COLO668 (cell line): ENCODE results near the gene AKT1S1.

Experiments
- DNase-seq: peaks from one replicate; lab custom pipeline; 2025; ENCODE audit not compliant: unreplicated experiment; lab: John Stamatoyannopoulos, UW

The AKT1S1 gene

DNA sequence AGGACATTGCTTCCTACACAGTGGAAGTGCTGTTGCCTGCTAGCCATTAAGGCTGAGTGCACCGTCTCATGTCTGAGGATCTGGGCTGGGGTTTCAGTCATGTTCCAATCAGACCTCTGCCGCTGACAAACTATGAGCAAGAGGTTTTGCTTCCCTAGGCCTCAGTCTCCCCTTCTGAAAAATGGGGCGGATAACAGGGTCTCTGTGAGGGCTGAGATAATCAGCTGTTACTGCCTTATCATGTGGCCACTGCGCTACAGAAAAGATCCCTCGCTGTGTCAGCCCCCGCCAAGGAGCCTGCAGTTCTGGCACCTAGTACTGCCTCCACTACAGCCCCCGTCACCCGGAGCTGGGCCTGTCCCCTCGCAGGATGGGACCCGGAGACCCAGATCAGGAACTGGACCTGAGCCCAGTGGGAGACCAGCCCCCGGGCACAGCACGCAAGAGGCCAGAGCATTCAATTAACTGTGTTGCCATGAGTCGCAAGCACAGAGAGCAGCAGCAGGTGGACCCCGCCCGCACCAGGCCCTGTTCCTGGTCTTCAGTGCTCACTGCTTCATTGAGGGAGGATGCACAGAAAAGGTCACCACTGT, 6.8 kb downstream of the AKT1S1 start:
- DNase-seq: peak; percentile 15

DNA sequence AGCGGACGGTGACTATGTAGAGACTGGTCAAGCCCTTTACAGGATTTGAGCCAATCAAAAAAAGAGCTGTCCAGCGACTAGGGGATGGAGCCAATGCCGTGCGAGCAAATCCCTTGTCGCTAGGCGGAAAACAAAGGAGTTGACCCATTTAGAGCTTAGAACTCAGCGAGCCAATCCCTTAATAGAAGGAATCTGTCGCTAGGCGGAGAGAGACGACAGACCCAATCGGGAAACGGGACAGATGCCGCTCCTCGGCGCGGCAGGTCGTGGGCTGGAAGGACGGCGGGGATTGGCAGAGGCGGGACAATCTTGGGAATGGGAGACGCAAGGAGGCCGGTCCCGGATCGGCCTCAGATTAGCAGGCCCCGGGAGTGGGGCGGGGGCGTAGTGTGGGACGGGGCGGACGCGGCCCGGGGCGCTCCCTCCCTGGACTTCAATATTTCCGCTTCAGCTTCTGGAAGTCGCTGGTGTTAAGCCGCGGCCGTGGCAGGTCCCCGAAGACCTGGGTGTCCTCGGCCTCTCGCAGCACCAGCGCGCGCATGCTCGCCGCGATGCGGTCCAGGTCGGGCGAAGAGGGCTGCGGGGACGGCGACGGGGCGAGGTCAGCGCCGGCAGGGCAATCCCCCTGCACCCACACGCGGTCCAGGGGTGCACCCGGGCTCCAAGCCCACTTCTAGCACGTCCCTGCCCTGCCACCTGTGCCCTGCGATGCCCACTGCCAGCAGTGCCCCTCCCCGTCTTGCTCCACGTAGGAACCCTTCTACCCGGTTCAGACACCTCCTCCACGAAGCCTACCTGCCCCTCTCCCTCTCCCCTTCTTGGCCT, 7.5 kb downstream of the AKT1S1 start:
- peak; percentile 98 for DNase-seq

DNA sequence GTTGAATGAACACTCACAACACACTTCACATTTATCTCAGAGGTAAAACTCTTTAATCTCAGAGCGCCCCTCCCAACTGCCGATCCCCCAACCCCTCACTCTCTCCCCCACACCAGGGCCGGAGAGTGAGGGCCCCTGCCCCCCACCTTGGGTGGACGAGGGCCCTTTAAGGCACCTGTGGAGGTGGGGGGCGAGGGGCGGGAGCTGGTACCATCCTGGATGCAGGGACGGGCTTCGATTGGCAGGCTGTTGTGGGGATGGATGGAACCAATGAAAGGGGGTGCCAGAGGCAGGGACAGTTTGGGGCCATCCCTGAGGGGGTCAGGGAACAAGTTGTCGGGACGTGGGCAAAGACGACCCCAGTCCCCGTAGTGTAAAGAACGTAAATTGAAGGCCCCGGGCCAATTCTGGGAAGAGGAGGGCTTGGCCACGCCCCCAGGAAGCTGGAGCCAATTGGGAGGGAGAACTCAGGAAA, 8.1 kb downstream of the AKT1S1 start:
- no peak for DNase-seq

DNA sequence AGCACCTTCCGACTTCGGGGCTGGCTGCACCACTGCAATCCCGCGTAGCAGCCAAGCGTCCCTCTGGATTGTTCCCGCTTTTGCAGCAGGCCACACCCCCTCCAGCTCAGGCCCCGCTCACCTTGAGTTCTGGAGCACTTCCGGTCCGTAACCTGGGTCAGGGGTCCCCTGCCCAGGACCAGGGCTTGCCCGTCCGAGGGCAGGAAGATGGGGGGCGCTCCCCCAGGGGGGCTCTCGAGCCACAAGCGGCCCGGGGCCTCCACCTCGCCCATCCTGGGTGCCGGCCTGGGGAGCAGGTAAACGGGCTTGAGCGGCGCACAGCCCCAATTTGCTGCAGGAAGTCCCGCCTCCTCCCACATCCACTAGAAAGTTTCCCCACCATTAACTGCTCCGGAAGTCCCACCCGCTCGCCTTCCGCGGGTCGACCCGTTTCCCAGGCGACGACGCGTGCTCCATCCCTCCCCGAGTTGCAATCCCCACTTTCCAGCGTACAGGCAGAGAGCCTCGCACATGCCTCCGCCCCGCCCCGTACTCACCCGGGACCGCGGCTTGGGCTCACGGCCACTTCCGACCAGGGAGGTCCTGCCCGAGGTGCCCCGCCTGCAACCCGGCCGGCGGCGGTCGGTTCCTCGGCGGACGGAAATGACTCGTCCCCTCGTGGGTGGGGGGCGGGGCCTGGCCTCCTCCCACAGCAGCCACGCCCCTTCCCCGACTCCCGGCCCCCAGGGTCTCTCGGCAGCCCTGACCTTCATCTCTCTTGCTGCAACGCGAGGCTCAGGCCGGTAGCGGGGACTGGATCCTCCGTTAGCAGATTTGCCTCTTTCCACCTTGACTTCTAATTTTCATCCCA, 10.0 kb downstream of the AKT1S1 start, which contains the start of gene PNKP:
PNKP (minus strand) TSS at position 644 of the 850 bp plus-strand sequence; CDS start at position 272, 372 bp downstream.
- DNase-seq: peak; percentile 93

DNA sequence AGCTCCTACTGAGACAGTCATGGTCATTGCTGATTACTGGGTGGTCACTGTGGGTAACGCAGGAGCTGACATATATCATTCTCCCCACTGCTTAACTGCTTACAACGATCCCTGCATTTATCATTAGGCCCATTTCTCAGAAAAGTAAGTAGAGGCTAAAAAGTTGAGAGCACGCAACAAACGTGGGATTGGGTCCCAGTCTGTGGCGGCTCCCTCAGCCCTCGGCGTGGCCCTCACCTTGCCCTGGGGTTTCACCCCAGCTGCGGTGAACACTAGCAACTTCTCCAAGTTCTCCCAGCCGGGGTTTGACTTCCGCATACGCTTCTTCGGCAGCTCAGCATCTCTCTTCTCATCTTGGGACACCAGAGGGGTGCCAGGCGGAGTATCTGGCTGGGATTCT, 12.3 kb downstream of the AKT1S1 start:
- DNase-seq: no peak

DNA sequence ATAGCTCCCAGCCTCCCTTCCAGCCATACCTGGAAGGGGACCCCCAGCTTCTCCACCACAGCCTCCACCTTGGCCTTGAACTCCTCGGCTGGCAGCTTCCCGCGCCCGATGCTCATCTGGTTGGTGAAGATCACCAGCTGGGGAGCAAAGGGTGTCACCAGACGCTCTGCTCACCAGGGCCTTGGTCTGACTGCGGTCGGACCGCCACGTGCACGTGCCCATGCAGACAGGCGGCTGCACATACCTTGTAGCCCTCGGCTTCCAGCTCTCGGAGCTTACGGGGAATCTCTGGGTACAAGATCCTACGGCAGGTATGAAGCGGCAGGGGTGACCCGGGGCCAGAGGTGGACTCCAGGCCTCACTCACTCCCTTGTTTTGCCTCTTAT, 13.2 kb downstream of the AKT1S1 start:
- DNase-seq: no peak

DNA sequence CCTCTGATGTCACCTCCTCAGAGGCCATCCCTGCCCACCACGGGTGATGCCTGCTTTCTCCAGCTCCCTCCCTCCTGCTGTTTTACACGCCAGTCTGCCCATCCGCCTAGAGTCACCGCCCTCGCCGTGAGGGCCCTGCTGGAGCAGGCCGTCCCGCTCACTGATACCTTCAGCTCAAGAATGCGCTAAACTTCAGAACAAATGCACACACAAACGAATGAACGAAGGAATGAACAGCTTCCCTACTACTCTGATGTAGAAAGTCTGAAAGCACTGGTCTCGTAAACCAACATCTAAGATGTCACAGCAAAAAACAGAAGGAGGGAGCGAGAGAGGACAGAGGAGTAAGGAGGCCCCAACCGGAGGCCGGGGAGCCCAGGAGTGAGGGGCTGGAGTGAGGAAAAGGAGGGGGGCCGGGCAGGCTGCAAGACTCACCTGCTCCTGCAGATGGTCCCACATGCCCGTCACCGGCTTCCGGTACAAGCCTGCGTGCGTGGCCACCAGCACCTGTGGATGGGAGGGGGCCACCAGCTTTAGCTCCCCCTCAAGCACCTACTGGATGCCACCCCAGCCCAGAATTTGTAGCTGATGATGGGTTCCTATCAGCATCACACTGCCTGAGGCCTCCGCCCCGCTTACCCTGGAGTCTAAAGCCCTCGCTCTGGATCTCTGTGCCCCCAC, 13.8 kb downstream of the AKT1S1 start:
- no peak for DNase-seq

DNA sequence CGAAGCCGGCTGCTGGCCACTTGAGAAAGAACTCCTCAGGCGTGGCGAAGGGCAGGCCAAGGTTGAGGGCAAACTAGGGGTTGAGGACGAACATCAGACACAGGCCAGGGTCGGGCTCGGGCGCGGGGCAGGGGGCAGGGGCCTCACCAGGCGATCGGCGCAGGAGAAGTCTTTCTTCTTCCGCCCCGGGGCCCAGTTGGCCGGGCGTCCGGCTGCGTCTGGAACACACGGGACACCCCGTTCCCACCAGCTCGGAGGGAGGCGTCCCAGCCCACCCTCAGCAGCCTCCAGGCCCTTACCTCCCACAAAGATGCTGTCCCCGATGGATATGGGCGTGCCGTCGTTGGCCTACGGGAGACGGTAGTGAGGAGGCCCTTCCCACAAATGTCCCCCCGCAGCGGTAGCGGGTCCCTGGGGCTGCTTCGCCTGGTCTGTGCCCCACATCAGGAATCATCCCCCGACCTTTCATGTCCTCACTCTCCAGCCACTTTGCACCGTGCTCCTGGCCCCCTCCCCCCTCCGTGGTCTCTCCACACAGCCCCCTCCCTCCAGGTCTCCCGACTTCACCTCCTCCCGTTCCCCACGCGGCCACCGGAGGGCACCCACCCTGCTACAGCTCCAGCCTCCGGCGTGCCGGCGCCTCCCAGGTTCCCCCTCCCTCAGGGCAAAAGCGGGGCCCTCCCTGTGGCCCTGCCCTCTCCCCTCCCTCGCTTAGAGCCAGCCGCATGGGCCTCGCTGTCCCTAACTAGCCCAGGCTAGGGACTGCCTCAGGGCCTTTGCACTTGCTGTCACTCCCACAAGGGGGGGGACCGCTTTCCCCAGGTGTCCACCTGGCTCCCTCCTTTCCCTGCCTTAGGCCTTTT, 14.5 kb downstream of the AKT1S1 start:
- peak; percentile 37 for DNase-seq

DNA sequence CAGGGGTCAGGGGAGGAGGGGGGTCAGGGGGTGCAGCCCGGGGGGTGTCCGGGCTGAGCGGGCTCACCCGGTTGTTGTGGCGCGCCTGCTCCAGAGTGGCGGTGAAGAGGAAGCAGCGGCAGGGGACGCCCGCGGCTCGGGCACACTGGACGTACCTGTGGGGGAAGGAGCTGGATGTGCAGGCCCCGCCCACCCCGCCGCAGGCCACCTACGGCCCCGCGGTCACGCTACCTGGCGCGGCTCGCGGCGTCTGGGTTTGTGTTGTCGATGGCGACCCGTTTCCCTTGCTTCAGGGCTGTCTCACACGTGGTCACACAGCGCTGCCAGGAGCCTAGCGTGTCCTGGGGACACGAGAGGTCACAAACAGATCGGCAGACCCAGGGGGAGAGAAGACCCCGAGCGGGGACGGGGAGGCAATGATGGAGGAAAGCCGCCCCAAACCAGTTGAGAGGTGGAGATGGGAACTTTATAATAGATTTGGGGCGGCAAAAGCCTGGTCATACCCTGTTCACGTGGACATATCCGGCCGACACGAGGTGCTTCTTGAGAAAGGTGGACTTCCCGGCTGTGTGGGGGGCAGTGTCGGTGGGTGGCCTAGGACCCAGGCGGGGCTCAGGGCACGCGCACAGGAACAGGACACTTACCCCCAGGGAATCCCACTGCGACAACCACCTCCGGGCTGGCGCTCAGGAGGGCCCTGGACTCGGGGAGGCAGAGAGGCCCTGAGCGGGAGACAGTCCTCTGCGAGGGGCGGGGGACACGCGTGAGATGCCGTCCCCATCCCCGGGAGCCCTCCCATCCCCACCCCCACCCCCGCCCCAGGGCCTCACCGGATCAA, 15.4 kb downstream of the AKT1S1 start:
- no peak for DNase-seq

DNA sequence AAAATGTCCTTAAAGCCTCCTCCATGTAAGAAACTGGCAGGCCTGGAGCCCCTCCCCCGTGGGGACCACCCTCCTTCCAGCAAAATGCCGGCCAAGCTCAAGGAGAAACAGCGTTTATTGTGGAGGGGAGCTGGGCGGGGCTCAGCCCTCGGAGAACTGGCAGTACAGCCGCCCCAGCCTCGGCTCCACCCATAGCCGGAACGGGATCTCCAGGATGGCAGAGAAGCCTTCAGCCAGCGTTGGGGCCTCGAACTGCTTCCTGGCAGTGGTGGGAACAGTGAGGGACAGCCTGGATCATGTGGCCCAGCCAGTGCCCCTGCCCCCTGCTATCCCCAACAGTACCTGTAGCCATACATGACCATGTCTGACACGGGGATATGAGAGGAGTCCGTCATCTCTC, 16.0 kb downstream of the AKT1S1 start:
- no peak for DNase-seq

DNA sequence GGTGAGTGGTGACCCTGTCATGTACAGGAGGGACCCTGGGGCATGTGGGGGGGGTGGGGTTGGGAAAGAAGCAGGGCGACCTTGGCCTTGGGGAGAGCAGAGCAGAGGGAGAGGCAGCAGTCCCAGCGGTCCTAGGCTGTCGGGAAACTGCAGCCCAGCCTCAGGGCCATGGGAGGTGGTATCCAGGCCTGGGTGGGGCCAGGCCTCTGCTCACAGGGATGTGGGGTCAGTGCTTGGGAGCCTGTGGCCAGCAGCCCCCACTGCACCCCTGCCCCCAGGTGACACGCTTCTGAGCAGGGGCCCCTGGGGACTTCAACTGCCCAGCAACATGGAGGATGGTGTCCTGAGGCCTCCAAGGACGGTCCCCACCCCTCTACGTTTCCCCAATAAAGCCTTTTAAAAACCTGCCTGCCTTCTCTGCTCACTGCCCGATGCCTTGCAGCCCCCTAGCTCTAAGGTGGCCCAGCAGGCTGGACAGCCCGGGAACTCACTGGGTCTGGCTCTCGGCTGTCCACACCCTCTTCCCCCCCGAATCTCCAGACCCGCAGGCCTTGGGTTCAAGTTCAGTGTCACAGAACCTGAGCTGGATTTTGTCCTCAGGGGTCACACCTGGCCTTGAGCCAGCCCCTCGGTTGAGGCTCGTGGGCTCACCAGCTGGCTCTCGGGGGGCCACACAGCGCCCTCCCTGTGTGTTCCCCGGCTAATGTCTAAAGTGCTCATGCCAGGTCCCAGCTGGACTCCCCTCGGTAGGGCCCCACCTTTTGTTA, 16.6 kb downstream of the AKT1S1 start:
- no peak for DNase-seq

DNA sequence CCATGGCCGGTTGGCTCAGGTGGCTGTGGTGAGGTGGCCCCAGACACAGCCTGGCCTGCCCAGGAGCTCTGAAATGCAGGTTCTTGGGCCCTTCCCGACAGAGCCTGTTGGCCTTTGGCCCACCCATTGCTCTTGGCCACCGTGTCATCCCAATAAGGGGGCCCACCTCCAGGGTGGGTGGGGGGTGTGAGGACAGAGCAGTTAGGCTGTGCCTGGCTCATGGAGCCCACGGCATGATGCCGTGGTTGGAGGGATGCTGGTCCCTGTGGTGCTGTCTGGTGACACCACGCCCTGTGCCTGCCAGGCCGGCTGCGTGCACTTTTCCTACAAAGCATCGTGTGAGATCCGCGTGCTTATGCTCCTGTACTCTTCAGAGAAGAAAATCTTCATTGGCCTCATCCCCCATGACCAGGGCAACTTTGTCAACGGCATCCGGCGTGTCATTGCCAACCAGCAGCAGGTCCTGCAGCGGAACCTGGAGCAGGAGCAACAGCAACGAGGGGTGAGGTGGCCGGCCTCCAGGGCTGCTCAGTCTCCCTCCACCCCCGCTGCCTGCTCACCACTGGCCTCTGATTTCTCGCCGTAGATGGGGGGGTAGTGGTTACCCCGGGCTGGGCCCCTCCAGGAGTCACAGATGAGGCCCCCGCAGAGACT, 17.3 kb downstream of the AKT1S1 start:
- DNase-seq: no peak

DNA sequence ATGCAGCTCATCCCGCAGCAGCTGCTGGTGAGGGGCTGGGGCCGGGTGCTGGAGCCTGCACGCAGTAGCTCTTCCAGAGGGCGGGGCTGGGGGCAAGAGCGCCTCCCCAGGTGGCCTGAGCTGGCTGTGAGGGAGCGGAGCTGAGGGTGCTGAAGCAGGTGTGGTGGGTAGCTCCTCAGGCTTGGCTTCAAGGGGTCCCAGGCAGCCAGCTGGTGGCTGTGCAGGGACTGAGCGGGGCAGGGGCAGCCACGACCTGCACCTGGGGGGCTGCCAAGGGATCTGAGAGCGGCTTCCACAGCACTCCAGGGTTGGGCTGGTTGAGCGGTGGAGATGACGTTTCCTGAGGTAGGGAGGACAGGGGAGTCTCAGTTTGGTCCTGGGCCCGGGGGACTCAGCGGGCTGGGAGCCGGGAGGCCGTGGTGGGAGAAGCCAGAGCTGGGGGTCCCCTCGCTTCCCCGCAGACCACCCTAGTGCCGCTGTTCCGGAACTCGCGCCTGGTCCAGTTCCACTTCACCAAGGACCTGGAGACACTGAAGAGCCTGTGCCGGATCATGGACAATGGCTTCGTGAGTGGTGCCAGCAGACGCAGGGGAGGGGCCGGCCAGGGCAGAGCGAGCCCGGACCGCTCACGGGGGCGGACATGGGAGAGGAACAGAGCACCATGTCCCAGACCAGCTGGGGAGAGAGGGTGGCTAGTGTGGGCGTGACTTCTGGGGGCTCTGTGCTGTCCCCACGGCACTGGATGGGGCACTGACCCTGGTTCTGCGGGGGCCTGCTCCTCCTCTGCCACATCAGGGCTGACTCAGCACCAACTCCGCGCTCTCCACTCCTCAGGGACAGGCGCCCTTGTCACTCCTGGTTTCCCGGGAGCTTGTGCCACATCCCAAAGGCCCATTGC, 18.8 kb downstream of the AKT1S1 start:
- DNase-seq: no peak

DNA sequence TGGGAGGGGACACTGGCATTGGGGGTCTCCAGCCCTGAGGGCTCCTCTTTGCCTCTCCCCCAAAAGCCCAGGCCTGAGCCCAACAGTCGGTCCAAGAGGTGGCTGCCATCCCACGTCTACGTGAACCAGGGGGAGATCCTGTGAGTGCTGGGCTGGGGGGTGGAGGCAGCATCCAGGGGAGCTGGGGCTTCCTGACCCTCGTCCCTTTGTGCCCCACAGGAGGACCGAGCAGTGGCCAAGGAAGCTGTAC, 19.4 kb downstream of the AKT1S1 start:
- DNase-seq: no peak

DNA sequence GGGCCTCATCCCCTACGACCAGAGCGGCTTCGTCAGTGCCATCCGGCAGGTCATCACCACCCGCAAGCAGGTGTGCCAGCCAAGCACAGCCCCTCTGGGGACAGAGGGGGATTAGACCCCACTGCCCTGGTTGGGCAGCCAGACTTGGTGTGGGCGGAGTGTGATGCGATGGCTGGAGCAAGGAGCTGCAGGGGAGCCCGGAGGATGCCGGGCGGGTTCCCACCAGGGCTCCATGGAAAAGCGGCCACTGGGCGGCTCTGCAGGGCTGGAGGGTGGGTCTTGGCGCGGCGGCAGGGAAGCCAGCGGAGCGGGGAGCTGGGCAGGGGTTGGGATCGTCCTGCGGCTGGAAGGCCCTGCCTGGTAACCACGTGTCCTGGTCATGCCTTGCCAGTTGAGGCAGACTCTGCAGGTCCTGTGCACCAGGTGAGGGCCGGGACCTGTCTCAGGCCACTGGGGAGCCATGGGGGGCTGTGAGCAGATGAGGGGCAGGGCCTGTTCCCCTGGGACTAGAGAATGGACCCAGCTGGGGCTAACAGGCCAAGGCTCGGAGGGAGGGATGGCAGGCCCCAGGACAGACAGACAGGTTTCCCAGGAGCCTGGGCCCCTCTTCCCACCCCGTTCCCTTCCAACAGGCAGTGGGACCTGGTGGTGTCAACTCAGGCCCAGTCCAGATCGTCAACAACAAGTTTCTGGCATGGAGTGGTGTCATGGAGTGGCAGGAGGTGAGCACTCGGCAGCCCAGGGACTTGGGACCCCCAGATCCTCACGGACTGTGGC, 19.9 kb downstream of the AKT1S1 start:
- no peak for DNase-seq

DNA sequence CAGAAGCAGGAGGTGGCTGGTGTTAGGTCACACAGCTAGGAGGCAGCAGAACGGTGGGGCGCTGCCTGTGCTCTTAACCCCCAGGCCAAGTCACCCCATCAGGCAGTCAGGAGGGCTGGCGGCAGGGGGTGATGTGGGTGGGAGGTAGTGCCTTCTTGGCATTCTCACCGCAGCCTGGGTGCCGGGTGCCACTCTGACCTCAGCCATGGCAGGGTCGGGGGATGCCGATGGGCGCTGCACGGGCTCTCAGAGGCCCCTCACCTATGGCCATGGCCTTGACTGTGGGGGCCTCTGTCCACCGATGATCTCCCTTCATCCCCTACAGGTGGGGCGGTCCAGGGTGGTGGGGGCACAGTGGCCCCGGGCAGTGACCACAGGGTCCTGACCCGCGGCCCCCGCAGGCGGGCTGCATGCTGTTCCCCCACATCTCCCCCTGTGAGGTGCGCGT, 20.6 kb downstream of the AKT1S1 start:
- DNase-seq: no peak
